ENCODE data around the gene IMMP2L. TPM values are rescaled to one million over a fixed set of nuclear protein-coding genes. Genes with fewer than 3 reads are reported as not detected.
"Not testable (repeated sequence)": the region's sequence is repeated elsewhere in the genome, so short reads cannot be mapped to it uniquely, and the experiment has no call there.

IMMP2L gene
- total RNA-seq, 1 donor from 2014 or later, result 16.7 TPM

DNA sequence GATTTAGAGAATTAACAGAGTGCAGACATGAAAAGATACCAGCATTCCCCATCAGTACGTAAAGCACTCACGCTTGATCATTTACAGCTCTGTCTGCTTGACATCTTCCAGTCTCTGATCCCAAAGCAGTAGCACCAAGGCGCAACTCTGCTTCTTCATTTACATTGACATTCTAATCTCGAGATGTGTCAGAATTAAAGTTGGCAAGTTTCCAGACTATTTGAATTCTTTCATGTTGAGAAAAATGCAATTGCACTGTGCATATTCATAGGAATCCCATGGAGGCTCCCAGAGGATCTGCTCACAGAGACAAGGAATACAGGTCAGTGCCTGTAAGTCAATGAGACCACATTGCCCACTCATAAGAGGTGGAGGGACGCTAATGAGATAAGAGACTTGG, 287.4 kb downstream of the IMMP2L start:
- peaks cover 2% of the 10 kb centered on the region for H3K9me3 Mint-ChIP-seq
- H3K27ac Mint-ChIP-seq, result no peak overlapping the region
- intact Hi-C loops (cut with micrococcal nuclease), result no loop called here
- no peaks in the 10 kb centered on the region for H3K27me3 Mint-ChIP-seq
- H3K36me3 Mint-ChIP-seq (ENCODE audit: low read depth), result no peaks in the 10 kb centered on the region
- H3K4me3 Mint-ChIP-seq, result no peak overlapping the region
- DNase-seq, result no peak
- no peaks in the 10 kb centered on the region for H3K4me1 Mint-ChIP-seq

DNA sequence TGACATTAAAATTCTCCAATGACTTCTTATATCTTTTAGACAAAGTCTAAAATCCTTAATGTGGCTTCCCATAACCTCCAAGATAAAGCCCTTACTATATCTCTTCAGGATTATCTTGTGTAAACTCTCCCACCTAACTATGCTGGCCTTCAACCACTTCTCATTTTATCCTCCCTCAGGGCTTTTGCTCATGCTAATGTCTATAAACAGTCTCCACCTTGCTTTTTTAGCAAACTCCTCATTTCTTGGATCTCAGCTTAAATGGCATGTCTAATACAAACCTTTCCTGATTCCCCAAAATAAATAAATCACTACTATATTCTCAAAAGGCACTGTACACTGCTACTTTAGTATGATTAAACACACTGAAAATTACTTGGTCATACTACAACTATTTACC, 290.2 kb downstream of the IMMP2L start:
- no peaks in the 10 kb centered on the region for H3K36me3 Mint-ChIP-seq (ENCODE audit: low read depth)
- H3K27ac Mint-ChIP-seq, result no peak overlapping the region
- H3K27me3 Mint-ChIP-seq, result no peaks in the 10 kb centered on the region
- H3K4me3 Mint-ChIP-seq, result no peak overlapping the region
- no peaks in the 10 kb centered on the region for H3K9me3 Mint-ChIP-seq
- intact Hi-C loops (cut with micrococcal nuclease), result no loop called here
- no peak for DNase-seq
- H3K4me1 Mint-ChIP-seq, result no peaks in the 10 kb centered on the region

DNA sequence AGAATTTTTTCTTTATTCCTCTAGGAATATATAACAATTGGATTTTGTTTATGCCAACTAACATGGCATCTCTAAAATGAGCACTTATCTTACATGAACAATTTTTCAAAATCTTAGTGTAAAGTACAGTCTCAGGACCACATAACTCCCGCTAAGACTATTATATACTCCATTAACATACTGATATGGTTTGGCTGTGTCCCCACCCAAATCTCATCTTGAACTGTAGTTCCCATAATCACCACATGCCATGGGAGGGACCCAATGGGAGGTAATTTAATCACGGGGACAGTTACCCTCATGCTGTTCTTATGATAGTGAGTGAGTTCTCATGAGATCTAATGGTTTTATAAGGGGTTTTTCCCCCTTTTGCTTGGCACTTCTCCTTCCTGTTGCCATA, 291.5 kb downstream of the IMMP2L start:
- intact Hi-C loops (cut with micrococcal nuclease), result not testable (repeated sequence)

DNA sequence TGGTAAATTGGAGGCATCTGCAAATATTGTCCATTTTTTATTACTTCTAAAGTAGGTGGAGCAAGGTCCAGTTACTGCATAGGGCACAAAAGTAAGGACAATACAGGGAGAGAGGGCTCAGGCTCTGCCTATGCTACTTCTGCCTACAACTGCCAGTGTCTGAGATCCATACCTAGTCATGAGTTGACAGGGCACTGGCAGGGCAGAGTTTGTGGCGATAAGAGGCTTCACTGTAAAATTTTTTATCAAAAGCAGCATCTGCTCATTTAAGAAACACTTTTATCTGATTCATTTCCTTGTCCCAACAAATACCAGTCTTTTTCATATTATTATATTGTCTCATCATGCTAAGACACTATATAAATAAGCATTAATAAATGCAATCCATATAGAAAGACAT, 293.4 kb downstream of the IMMP2L start:
- intact Hi-C loops (cut with micrococcal nuclease), result no loop called here
- Mint-ChIP-seq H3K27ac (no peak overlapping the region), H3K27me3 (no peaks in the 10 kb centered on the region), H3K4me3 (no peak overlapping the region), H3K4me1 (peaks cover 4% of the 10 kb centered on the region), H3K36me3 (ENCODE audit: low read depth) (no peaks in the 10 kb centered on the region), H3K9me3 (no peaks in the 10 kb centered on the region)
- DNase-seq, result no peak

More for the DNA sequence above, 291.5 kb downstream of the IMMP2L start:
- not testable (repeated sequence) for H3K27ac Mint-ChIP-seq; H3K27me3 Mint-ChIP-seq; H3K4me1 Mint-ChIP-seq; DNase-seq; H3K9me3 Mint-ChIP-seq; H3K36me3 Mint-ChIP-seq (ENCODE audit: low read depth); H3K4me3 Mint-ChIP-seq

DNA sequence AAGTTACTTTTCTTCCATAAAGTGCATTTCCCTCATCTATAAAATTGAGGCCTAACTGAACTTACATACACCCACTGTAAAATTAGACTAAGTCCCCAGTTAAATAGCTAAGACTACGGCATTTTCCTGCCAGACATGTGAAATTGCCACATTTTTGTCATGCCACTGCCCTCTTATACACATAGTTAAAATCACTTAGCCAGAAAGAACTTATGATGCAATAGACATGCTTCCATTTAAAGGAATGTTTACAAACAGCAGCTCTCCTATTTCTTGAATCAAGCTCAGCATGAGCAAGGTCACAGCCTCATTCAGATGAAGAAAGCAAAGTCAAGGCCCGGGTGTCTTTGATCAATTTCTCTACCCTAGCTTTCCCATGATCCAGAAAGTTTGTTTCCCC, 295.7 kb downstream of the IMMP2L start:
- H3K36me3 Mint-ChIP-seq (ENCODE audit: low read depth), result no peaks in the 10 kb centered on the region
- intact Hi-C loops (cut with micrococcal nuclease), result no loop called here
- H3K4me3 Mint-ChIP-seq, result no peak overlapping the region

DNA sequence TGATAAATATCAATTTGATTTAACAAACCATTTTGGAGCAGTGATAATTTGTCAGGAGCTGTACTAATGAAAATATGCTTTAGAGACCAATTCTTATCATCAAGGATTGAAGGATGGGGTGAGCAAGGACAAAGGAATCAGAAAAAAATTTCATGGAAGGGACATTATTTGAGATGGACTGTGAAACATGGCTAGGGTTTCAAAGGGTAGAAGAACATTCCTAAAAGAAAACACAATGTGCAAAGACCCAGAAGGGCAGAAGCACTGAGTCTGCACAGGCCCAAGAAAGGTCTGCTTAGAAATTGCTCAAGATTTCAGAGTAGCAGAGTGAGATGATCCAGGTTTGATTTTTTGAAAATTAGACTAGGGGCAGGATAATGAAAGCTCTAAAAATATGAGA, 296.9 kb downstream of the IMMP2L start:
- H3K4me3 Mint-ChIP-seq, result no peak overlapping the region
- no peaks in the 10 kb centered on the region for H3K9me3 Mint-ChIP-seq
- H3K27ac Mint-ChIP-seq, result no peak overlapping the region
- no peaks in the 10 kb centered on the region for H3K36me3 Mint-ChIP-seq (ENCODE audit: low read depth)
- no peaks in the 10 kb centered on the region for H3K27me3 Mint-ChIP-seq
- DNase-seq, result no peak
- intact Hi-C loops (cut with micrococcal nuclease), result no loop called here
- H3K4me1 Mint-ChIP-seq, result peaks cover 4% of the 10 kb centered on the region

More for the DNA sequence above, 295.7 kb downstream of the IMMP2L start:
- no peaks in the 10 kb centered on the region for H3K9me3 Mint-ChIP-seq
- no peak overlapping the region for H3K27ac Mint-ChIP-seq
- DNase-seq, result no peak
- no peaks in the 10 kb centered on the region for H3K27me3 Mint-ChIP-seq
- H3K4me1 Mint-ChIP-seq, result peaks cover 4% of the 10 kb centered on the region

DNA sequence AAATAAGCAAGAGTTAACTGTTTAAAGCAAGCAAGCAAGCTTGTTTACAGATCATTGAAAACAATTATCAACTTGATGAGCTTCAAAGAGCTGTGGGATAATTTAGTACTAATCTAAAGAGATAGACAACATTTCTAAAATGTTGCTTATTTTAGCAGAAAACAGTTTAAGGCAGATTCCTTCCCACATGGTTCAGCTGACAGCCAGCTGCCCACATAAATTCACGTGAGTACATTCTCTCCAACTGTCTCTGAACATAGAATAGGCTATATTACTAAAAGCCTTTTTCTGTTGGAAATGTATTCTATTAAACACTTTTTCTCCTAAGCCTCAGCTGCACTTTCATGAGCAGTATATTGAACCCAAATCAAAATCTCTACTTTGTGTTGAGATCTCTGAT, 297.3 kb downstream of the IMMP2L start:
- Mint-ChIP-seq H3K36me3 (ENCODE audit: low read depth) (no peaks in the 10 kb centered on the region), H3K27me3 (no peaks in the 10 kb centered on the region), H3K9me3 (no peaks in the 10 kb centered on the region), H3K4me3 (no peak overlapping the region), H3K4me1 (peaks cover 4% of the 10 kb centered on the region), H3K27ac (no peak overlapping the region)
- intact Hi-C loops (cut with micrococcal nuclease), result no loop called here
- DNase-seq, result no peak

DNA sequence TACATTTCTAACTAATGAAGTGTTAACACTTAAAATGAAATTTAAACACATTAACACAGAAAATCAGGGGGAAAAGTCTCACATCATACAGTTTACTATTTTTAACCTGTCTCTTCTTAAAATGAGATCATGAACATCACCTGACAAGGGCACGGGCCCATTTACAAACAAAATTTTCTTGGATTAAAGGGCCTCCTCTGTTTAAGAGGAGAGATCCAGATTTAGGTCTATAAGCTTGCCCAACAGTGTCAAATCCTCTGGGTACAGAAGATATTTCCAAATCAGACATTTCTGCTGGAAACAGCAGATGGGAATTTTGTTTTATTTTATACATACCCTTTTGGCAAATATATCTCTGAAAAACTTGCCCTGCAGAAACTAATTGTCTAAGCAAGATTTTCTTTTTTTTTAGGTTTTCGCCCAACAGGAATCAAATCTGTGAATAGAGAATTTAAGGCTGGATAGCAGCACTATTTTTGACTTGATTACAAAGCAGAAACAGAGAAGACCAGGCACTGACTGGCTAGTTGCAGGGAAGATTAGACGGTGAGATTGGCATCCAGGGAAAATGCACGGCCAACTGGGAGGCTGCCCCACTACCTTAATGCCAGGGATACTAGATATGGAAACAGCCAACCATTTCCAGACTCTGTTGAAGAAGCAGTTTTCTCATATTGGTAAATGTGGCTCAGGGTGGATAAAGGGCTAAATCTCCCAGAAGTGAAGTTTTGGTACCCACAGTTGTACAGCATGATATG, 298.0 kb downstream of the IMMP2L start:
- DNase-seq, result no peak
- H3K9me3 Mint-ChIP-seq, result no peaks in the 10 kb centered on the region
- H3K27ac Mint-ChIP-seq, result no peak overlapping the region
- no peaks in the 10 kb centered on the region for H3K36me3 Mint-ChIP-seq (ENCODE audit: low read depth)
- intact Hi-C loops (cut with micrococcal nuclease), result no loop called here
- no peaks in the 10 kb centered on the region for H3K27me3 Mint-ChIP-seq
- no peak overlapping the region for H3K4me3 Mint-ChIP-seq
- H3K4me1 Mint-ChIP-seq, result peaks cover 4% of the 10 kb centered on the region

DNA sequence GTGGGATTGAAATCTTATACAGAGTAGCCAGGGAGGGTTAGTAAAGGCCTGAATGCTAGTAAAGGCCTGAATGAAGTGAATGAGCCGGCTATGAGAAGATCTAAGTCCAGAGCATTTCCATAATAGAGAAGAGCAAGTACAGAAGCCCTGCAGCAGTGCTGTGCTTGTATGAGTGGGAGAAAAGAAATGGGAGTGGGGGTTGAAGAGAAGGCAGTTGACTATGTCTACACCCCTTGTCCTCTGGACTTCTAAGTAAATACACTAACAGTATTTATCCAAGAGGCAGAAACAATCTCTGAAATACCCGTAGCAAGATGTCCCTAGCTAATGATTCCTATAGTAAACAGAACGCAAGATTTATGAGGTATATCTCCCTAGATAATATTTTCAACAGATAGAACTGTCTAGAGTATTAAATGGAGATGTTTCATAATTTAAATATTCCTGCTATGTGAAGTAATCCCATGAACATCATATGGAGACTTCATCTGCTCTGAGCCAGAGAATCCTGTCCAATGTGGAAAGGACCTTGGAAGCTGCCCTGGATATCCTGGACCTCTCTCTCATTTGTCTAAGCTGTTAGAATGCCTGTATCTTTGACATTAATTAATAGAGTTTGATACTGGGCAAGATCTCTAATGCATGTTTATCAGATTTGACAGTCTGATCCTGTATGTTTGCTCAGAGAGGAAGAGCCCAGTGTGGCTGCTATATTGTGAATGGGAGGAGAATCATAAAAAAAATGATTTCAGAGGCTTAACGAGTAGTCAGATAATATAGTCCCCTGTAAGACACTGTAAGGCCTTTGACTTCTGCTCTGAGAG, 299.8 kb downstream of the IMMP2L start:
- no peak overlapping the region for H3K4me3 Mint-ChIP-seq
- peak; percentile 25 for DNase-seq
- H3K4me1 Mint-ChIP-seq, result peaks cover 4% of the 10 kb centered on the region
- H3K36me3 Mint-ChIP-seq (ENCODE audit: low read depth), result no peaks in the 10 kb centered on the region
- H3K27me3 Mint-ChIP-seq, result no peaks in the 10 kb centered on the region
- H3K27ac Mint-ChIP-seq, result no peak overlapping the region
- no peaks in the 10 kb centered on the region for H3K9me3 Mint-ChIP-seq
- intact Hi-C loops (cut with micrococcal nuclease), result no loop called here

DNA sequence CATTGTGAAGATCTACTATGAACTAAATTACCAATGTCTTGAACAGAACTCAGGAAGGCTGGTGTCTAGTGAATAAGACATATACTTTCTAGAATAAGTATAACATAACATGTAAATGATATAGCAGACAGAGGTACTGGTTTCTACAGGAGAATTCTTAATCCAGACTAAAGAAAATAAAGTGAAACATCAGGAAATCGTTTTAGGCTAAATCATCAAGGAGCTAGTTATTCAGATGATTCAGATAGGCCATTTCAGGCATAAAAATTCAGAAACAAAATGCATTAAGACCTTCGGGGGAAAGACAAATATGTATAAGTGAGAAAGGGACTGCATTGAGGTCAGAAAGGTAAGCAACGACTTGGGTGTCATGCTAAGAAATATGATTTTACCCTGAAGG, 300.8 kb downstream of the IMMP2L start:
- no peak for DNase-seq
- no peaks in the 10 kb centered on the region for H3K36me3 Mint-ChIP-seq (ENCODE audit: low read depth)
- no peaks in the 10 kb centered on the region for H3K27me3 Mint-ChIP-seq
- no peak overlapping the region for H3K27ac Mint-ChIP-seq
- intact Hi-C loops (cut with micrococcal nuclease), result no loop called here
- peaks cover 4% of the 10 kb centered on the region for H3K4me1 Mint-ChIP-seq
- H3K9me3 Mint-ChIP-seq, result no peaks in the 10 kb centered on the region
- no peak overlapping the region for H3K4me3 Mint-ChIP-seq

DNA sequence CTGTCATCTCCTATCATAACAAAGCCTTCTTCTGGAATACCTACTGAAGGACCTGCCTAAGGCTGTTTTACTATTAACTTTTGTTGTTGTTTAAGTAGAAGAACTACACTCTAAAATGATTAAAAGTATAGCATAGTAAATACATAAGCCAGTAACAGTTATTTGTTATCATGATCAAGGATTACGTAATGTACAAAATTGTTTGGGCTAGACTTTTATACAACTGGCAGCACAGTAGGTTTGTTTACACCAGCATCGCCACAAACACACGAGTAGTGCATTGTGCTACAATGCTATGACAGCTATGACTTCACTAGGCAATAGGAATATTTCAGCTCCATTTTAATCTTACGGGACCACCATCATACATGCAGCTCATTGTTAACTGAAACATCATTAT, 302.3 kb downstream of the IMMP2L start:
- Mint-ChIP-seq H3K36me3 (ENCODE audit: low read depth) (no peaks in the 10 kb centered on the region), H3K4me3 (no peak overlapping the region), H3K27ac (no peak overlapping the region), H3K9me3 (no peaks in the 10 kb centered on the region), H3K4me1 (no peaks in the 10 kb centered on the region), H3K27me3 (no peaks in the 10 kb centered on the region)
- DNase-seq, result no peak
- intact Hi-C loops (cut with micrococcal nuclease), result no loop called here

DNA sequence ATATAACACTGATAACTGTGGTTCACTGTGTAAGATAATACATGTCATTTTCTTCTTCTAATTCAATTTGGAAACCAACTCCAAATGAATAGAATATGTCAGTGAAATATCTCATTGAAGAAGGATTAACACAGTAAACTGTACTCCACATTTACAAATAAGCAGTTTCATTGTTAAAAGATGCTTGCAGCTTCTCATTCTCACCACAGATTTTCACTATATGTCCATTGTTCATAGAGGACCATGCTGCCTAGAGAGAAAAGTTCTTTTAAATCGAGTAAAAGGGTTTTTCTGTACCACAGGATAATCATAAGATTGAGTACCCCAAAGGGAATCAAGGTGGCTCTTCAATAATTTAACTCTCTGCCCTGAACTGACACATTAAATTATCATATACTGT, 305.9 kb downstream of the IMMP2L start:
- Mint-ChIP-seq H3K4me1 (no peaks in the 10 kb centered on the region), H3K27me3 (no peaks in the 10 kb centered on the region), H3K4me3 (no peak overlapping the region), H3K27ac (no peak overlapping the region), H3K36me3 (ENCODE audit: low read depth) (no peaks in the 10 kb centered on the region), H3K9me3 (peaks cover 5% of the 10 kb centered on the region)
- DNase-seq, result no peak
- intact Hi-C loops (cut with micrococcal nuclease), result no loop called here

DNA sequence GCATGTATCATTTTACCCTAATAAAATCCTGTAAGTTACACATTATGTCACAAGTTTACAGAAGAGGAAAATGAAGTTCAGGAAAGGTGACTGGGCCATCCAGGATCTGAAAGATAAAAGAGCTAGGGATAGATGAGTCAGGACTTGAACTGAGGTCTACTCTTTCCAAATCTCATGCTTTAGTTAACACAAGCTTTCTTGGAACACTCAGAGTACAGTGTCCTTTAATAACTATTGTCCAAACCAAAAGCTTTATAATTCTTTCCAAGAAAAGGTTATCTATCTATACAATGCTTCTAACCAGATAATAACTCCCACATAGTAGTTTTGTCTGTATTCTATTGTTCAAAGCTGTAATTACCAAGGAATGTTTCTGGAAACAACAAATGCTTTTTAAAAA, 306.7 kb downstream of the IMMP2L start:
- H3K9me3 Mint-ChIP-seq, result peaks cover 5% of the 10 kb centered on the region

DNA sequence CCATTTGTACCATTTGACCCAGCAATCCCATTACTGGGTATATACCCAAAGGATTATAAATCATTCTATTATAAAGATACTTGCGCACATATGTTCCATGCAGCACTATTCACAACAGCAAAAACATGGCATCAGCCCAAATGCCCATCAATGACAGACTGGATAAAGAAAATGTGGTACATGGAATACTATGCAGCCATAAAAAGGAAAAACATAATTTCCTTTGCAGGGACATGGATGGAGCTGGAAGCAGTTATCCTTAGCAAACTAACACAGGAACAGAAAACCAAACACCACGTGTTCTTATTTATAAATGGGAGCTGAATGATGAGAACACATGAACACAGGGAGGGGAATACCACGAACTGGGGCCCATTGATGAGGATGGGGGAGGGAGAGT, 310.9 kb downstream of the IMMP2L start:
- H3K4me3 Mint-ChIP-seq; intact Hi-C loops (cut with micrococcal nuclease); H3K4me1 Mint-ChIP-seq; H3K36me3 Mint-ChIP-seq (ENCODE audit: low read depth); H3K27ac Mint-ChIP-seq; DNase-seq; H3K9me3 Mint-ChIP-seq; H3K27me3 Mint-ChIP-seq: not testable (repeated sequence)

More for the DNA sequence above, 306.7 kb downstream of the IMMP2L start:
- Mint-ChIP-seq H3K27ac (no peak overlapping the region), H3K4me1 (no peaks in the 10 kb centered on the region), H3K36me3 (ENCODE audit: low read depth) (no peaks in the 10 kb centered on the region), H3K27me3 (no peaks in the 10 kb centered on the region), H3K4me3 (no peak overlapping the region)
- DNase-seq, result no peak
- intact Hi-C loops (cut with micrococcal nuclease), result no loop called here

All from activated CD4-positive, alpha-beta T cell treated with anti-CD3 and anti-CD28 coated beads, Interleukin-2, amount 10 ng/mL, durations not matched to agents 24 days and 14 days (primary cell).